HG03103 (cell line): ENCODE data around the gene ARFGEF3.

ENCODE experiments used
- ATAC-seq: cut with Tn5 transposase; IDR thresholded peaks from one replicate; pipeline ENCODE4 v1.9.1; 2021; ENCODE audit warnings: low read depth; ENCODE audit not compliant: unreplicated experiment

ARFGEF3 gene

DNA sequence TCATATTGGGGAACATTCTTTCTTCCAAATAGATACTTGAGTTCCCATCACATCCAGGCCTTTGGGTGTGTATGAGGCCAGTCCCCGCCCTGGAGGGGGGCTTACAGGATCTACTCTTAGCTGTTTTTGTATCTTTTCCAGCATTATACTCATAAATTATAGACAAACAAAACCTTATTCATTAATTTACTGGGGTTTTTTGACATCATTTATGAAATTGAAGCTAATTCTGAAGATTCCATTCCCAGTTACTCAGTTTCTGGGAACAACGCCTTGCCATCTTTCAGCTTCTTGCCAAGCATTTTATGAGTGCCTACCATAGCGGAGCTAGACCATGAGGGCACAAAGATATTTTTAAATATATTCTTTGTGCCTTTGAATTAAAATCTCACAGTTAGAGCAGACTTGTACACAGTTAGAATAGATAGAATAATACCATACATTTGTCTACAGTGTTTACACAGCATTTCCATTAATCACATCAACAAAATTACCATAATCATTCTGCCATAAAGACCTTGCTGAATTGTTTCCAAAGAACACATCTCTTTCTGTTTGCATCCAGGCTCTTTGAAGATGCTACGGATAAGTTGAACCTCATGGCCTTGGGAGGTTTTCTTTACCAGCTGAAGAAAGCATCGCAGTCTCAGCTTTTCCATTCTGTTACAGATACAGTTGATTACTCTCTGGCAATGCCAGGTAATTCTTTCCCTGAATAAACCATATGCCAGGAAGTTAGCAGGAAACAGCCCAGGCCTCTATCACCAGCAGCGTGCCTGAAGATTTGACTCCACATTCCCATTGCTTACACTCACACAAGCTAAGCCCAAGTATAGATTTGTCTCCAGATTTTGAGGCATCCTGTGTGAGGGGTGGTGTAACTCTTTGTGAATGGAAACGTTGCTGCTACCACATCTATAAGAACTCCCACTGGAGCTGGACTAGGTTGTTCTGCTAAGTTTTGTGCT is 132.0 kb downstream of the ARFGEF3 start:
- ATAC-seq, result no peak

DNA sequence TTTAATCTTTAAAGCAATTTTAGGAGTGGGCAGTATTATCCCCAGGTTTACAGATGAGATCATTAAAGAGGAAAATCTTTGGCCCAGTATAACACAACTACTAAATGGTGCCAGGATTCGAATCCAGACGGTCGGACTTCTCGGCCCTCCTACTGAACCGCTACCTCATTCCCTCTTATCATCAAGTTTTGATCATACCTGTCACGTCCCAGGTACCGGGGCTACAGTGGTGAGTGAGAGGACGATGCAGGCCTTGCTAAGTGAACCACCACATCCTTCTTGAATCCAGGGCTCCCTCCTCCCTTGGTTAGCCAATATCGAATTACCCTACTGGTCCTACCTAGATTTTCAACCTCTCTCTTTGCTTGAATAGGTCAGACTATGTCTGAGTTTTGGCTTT is 134.6 kb downstream of the ARFGEF3 start:
- ATAC-seq, result no peak

DNA sequence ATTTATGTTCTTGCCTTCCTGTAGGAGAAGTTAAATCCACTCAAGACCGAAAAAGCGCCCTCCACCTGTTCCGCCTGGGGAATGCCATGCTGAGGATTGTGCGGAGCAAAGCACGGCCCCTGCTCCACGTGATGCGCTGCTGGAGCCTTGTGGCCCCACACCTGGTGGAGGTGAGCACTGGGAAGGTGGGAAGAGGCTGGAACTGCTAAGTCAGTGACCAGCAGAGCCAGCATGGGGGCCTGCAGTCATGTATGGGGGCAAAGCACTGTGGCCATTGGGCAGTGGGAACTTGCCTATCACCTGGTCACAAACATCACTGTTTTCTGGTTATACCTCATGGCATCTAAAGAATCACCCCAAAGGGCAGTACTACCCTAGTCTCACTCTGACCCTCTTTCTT is 135.0 kb downstream of the ARFGEF3 start:
- ATAC-seq, result no peak

DNA sequence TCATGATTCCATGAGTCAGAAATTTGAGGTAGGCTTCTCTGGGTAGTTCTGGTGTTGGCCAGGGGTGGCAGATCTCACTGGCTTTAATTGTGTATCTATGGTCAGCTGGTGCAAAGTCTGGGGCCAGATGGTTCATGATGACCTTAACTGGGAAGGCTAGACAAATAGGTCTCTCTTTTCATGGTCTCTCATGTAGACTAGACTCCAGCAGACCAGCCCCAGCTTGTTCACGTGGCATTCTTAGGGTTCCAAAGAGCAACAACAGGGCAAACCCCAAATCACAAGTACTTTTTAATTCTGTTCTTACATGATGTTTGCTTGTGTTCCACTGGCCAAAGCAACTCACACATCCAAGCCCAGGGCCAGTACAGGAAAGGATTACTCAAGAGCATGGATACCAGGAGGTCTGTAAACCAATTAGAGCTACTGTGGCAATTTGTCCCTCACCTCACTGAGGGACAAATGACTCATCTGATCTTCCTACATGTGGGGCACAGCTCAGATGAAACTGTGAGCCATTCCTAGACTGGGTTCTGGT is 136.1 kb downstream of the ARFGEF3 start:
- ATAC-seq, result no peak

DNA sequence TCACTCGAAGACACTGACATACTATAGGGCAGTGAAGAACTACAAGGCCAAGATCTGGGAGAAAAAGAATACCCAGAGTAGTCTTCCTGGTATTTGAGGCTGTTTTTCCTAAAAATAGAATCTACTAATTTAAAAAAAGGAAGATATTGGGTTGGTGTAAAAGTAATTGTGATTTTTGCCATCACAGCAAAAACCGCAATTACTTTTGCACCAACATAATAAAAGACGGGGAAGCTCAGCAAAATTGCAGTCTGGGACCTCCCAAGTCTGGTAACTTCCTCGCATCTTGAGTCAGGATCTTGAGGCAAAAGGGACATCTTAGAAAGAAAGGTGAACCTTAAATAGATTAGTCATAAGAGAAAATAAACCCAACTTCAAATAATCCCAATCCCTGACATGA is 138.7 kb downstream of the ARFGEF3 start:
- ATAC-seq, result no peak

DNA sequence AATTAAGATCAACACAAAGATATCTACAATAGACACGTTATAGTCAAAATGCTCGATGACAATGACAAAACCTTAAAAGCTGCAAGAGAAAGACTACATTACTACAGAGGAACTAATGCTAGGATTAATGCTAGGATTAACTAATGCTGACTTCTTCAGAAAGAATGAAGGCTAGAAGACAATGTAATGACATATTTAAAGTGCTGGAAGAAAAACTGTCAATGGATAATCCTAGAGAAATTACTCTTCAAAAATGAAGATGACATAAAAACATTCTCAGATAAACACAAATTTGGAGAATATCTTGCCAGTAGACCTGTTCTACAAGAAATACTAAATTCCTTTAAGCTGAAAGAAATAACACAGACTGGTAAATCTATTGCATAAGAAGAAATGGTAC is 140.8 kb downstream of the ARFGEF3 start:
- ATAC-seq, result no peak

DNA sequence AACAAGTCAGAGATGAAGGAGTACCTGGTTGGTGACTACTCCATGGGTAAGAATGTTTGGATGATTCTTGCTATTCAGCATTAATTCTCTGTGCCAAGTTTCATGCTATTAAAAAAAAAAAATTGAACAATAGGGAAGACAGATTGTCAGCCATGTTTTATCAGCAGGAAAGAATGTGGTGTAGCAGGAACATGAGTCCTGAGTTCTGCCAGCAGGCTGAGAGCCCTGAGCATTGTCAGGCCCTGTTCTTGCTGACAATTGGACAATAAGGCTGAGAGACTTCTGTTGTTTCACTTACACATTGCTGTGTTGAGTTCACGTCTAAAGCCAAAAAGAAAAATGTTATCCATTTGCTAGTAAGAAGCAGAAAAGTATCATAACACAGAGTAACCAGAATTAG is 145.6 kb downstream of the ARFGEF3 start:
- no peak for ATAC-seq

DNA sequence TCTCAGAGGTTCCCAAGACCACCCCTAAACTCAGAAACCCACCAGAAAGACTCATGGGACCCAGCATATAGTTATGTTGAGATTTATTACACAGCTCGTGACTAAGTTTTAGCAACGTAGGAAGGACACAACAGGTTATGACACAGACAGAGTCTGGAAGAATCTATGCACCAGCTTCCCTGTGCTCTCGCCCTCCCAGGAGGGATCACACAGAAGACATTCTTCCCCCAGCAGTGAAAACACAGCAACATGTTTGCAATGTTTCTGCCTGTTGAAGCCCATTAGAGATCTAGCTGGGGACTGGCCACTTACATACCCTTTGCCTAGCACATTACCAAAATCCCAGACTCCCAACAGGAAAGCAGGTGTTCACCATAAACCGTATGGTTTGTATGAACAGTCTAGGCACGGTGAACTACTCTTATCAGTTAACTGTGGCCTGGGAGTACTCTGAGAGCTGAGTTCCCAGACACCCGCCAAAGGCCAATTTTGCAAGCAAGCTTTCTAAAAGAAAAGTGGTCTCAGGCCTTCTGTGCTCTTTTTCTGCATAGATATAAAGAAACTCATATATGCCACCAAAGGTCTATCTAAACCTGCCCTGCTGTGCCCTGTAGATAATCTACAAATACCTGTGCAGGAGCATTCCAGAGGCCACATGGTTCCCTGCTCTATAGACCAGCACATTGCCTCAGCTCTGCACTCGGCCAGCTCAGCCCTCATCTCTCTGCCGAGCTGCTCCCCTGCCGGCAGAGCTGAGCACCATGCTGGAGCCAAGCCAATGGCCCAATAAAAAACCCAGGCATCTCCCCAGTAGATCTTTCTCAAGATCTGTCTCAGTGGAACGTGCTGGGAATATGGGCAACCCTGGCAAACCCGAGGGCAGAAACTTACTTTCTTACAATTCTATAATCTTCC is 146.3 kb downstream of the ARFGEF3 start:
- no peak for ATAC-seq

DNA sequence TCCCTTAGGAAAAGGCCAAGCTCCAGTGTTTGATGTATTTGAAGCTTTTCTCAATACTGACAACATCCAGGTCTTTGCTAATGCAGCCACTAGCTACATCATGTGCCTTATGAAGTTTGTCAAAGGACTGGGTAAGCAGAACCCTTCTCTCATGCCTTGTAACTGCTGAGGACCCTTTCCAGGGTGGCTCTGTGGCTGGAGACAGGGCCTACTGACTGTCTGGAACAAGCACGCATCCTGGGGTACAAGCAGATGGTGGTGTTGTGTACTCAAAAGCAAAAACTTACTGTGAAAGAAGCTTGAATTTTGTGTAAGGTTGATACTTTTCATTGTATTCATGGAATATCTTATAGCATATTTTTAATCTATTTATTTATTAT is 147.0 kb downstream of the ARFGEF3 start:
- ATAC-seq, result no peak

DNA sequence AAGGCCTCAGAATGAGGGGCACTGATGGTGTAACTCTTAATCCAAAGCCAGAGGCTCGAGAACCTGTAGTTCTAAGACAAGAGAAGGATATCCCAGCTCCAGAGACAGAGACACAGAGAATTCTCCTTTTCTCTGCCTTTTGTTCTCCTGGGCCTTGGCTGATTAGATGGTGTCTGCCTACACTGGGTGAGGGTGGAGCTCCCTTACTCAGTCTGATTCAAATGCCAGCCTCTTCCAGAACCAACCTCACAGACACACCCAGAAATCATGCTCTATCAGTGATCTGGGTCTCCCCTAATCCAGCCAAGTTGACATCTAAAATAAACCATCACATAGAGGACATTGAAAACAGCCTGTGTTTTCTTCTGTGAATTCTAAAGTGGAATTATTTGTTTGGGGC is 148.0 kb downstream of the ARFGEF3 start:
- no peak for ATAC-seq

DNA sequence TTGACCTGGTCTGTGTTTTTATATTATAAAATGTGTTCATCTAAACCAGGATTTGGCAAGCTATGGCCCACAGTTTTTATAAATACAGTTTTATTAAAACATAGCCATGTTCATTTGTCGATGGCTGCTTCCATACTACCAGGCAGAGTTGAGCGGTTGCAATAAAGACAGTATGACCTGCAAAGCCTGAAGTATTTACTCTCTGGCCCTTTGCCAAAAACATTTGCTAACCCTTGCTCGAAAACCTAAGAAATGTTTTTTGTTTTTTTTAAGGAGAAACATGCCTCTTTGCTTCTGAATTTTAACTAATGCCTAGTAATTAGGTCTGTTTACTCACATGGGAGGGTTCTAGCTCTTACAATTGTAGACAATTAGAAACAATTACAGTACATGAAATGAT is 148.6 kb downstream of the ARFGEF3 start:
- ATAC-seq, result no peak

DNA sequence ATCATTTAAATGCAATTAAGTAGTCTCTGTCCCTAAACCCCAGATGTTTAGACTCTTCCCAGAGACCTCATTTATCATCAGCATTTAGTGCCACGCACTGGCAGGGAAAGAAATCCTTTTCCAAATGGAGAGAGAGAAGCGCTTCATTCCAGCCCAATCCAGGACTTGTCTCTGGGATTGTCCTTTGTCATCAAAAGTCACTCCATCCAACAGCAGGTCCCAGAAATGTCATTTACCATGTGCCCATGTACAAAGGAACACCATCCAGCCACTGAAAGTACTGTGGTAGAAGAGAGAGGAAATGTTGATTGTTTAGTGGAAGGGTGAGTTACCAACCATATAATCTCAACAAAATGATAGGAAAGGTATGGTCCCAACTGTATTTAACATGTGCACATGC is 149.1 kb downstream of the ARFGEF3 start:
- no peak for ATAC-seq

DNA sequence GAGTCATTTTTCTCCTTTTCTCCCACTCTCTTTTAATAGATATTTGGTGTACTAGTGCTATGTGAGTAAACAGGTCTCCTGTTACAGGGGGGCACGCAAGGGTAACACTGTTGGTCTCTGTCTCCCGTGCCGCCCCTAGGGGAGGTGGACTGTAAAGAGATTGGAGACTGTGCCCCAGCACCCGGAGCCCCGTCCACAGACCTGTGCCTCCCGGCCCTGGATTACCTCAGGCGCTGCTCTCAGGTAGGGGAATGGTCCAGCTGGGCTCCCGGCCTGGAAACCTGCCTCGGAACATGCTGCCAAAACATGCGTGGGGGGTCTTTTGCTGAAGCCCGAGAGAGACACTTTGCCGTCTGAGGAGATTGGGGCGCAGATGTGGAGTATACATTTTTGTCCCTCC is 149.5 kb downstream of the ARFGEF3 start:
- ATAC-seq, result no peak

DNA sequence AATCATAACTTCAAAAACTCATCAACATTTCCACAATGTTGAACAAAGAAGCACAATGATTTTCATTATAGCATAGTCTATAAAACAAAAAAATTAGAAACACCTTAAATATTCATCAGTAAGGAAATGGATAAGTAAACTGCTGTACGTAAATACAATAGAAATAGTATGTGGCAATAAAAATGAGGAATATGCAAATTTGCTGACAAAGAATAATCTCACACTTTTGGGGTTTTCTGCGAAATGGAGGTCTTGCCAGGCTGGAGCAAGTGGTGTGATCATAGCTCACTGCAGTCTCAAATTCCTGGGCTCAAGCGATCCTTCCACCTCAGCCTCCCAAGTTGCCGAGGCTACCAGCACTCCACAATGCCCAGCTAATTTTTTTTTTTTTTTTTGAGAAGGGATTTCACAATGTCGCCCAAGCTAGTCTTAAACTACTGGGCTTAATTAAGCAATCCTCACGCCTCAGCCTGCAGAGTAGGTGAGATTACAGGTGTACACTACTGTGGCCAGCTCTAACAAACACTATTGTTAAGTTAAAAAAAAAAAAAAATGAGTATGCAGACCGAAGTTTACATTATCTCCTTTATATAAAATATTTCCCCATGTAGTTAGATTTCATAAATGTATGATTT is 157.1 kb downstream of the ARFGEF3 start:
- ATAC-seq, result no peak

DNA sequence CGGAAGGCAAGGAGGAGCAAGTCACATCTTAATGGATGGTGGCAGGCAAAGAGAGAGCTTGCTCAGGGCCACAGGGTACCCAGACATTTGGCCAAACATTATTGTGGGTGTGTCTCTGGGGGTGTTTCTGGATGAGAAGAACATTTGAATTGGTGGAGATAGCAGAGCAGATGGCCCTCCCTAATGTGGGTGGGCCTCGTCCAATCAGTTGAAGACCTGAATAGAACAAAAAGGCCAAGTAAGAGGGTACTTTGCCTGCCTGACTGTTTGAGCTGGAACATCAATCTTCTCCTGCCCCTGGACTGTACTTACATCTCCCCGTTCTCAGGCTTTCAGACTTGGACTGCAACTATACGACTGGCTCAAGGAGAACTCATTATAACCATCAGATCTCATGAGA is 160.2 kb downstream of the ARFGEF3 start:
- no peak for ATAC-seq

DNA sequence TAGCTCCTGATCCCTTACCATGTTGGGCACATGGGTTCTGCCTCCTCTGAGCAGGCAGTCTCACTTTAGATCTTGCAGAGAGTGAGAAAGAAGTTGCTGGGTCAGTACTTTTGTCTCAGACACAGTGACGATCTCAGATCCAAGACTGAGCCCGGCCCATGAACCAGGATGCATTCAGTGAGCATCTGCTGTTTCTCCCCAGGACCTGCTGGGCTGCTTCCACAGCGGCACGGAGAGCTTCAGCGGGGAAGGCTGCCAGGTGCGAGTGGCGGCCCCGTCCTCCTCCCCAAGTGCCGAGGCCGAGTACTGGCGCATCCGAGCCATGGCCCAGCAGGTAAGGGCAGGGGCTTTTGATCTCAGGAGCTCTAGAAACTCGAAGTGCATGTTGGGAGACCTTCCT is 162.1 kb downstream of the ARFGEF3 start:
- no peak for ATAC-seq

DNA sequence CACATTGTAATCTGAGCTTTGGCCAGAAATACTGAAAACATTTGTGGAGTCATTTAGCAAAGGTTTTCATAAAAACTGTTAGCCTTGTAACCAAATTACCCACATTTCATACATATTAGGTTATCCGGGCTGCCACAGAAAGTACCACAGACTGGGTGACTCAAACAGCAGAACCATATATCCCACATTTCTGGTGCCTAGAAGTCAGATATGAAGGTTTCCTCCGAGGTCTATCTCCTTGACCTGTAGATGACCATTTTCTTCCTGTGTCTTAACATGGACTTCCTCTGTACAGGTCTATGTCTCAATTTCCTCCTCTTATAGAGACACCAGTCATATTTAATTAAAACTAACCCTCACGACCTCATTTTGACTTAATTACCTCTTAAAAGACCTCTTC is 166.5 kb downstream of the ARFGEF3 start:
- no peak for ATAC-seq

DNA sequence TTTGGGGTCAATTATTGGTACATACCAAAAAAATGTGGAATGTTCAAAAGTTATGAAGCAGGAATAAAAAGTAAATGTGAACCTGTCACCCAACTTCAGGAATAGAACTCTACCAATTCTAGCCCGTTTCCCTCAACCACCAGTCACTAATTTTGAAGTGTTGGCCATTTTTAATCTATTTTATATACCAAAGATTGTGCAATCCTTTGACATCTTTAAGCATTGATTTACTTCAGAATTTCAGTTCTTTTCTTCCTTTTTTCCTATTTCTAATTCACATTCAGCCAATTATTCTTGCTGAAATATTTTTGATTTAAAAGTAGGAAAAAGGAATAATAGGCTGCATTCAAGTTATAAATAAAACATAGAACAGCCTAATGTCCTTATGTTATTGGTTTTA is 169.0 kb downstream of the ARFGEF3 start:
- ATAC-seq, result no peak

DNA sequence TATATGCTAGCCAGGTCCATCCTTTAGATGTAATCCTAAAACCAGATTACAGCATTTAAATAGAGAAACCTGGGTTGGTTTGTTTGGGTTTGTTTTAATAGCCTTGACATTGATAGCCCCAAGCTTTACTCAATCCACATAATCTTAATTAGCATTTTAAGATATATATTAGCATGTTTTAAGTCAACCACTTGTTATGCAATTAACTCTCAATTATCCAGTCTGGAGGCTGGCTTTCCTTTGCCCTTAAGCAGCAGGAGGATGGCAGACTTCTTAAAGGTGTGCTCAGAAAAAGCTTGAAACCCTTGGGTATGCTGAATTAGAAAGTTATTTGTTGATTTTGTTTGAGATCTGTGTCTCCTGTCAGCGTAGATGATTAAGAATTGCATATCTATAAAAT is 169.7 kb downstream of the ARFGEF3 start:
- no peak for ATAC-seq

DNA sequence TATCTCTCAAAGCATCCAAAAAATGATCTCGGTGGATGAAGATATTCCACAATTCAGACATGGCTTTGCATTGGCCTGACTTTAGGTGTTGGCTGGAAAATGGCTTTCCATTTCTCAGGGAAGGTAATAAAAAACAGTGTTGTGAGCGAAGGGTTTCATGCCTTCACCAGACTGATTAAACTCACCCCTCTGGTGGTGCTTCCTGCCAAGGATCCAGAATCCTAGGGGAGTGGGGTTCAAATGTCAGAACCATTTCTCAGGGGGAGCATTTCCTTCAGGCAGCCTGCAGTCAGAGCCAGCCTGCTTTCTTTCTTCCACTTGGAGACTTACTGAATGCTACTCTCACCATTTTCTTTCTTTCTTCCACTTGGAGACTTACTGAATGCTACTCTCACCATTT is 170.2 kb downstream of the ARFGEF3 start:
- ATAC-seq, result no peak

DNA sequence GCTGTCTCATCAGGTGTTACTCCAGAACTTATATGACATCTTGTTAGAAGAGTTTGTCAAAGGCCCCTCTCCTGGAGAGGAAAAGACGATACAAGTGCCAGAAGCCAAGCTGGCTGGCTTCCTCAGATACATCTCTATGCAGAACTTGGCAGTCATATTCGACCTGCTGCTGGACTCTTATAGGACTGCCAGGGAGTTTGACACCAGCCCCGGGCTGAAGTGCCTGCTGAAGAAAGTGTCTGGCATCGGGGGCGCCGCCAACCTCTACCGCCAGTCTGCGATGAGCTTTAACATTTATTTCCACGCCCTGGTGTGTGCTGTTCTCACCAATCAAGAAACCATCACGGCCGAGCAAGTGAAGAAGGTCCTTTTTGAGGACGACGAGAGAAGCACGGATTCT is 172.3 kb downstream of the ARFGEF3 start:
- ATAC-seq, result no peak
